ENCODE data around the gene BTBD2.
"Not testable (repeated sequence)": the region's sequence is repeated elsewhere in the genome, so short reads cannot be mapped to it uniquely, and the experiment has no call there.

Gene BTBD2

GRCh38 chr19:2039089-2039958 is 23.8 kb upstream of the BTBD2 start:
- no peak for DNase-seq

- DNase-seq: no peak
Measured at GRCh38 chr19:2038284-2039088, 23.0 kb upstream of the BTBD2 start.

- DNase-seq: no peak
Measured at GRCh38 chr19:2037651-2038255, 22.2 kb upstream of the BTBD2 start.

GRCh38 chr19:2036424-2036823 is 20.9 kb upstream of the BTBD2 start:
- no peak for DNase-seq

GRCh38 chr19:2035590-2035991 is 20.1 kb upstream of the BTBD2 start:
- DNase-seq: no peak

GRCh38 chr19:2034729-2035589 is 19.4 kb upstream of the BTBD2 start:
- no peak for DNase-seq

- DNase-seq: not testable (repeated sequence)
Measured at GRCh38 chr19:2034253-2034652, 18.7 kb upstream of the BTBD2 start.

- DNase-seq: no peak
Measured at GRCh38 chr19:2033825-2034159, 18.3 kb upstream of the BTBD2 start.

- no peak for DNase-seq
Measured at GRCh38 chr19:2033115-2033824, 17.8 kb upstream of the BTBD2 start.

- DNase-seq: peak; percentile 94
Measured at GRCh38 chr19:2032296-2032941, 16.9 kb upstream of the BTBD2 start.

- DNase-seq: no peak
Measured at GRCh38 chr19:2027361-2027760, 11.8 kb upstream of the BTBD2 start.

- no peak for DNase-seq
Measured at GRCh38 chr19:2026770-2027169, 11.3 kb upstream of the BTBD2 start.

GRCh38 chr19:2022289-2022688 is 6.8 kb upstream of the BTBD2 start:
- no peak for DNase-seq

- no peak for DNase-seq
Measured at GRCh38 chr19:2021453-2022140, 6.1 kb upstream of the BTBD2 start.

GRCh38 chr19:2018752-2019151 is 3.2 kb upstream of the BTBD2 start:
- DNase-seq: no peak

GRCh38 chr19:2016041-2016807 is 710 bp upstream of the BTBD2 start:
- peak; percentile 75 for DNase-seq

GRCh38 chr19:2014731-2015607 is 545 bp downstream of the BTBD2 start:
- DNase-seq: no peak

- no peak for DNase-seq
Measured at GRCh38 chr19:2014131-2014571, 1.4 kb downstream of the BTBD2 start.

- DNase-seq: no peak
Measured at GRCh38 chr19:2013683-2013961, 1.9 kb downstream of the BTBD2 start.

Measured in midbrain (tissue), 1 donor.